GM04504 (cell line): ENCODE results near the gene B9D2.
A peak's percentile ranks its signal among the peaks of the same experiment; 100 is the strongest.

Experiments used
- DNase-seq: peaks from one replicate; pipeline ENCODE4 v3.0.0-alpha.2; 2012; ENCODE audit warnings: low read depth

The B9D2 gene

DNA sequence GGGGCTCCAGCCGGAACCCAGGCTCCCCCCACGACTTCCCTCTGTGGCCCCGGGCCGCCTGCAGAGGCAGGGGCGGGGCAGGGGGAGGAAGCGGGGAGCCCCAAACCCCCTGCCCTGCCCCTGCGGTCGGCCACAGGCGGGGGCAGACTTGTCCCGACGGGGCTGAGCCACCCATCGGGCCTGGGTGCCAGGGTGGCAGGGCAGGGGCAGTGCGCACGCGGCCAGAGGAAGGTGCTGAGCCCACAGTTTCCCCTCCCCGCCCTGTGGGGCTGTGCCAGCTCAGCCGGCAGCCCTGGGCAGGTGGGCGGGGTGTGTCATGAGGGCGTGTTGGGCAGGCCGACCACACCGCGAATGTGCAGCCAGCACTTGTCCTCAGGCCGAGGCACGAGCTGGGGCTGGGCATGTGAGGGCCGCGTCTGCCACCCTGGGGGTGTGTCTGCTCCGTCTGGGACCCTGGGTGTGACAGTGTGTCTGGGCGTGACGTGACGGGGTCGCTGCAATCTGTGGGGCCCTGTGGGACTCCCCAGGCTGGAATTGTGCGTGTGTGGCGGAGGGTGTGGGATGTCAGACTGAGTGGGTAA lies 36.3 kb downstream of the B9D2 start:
- no peak for DNase-seq

DNA sequence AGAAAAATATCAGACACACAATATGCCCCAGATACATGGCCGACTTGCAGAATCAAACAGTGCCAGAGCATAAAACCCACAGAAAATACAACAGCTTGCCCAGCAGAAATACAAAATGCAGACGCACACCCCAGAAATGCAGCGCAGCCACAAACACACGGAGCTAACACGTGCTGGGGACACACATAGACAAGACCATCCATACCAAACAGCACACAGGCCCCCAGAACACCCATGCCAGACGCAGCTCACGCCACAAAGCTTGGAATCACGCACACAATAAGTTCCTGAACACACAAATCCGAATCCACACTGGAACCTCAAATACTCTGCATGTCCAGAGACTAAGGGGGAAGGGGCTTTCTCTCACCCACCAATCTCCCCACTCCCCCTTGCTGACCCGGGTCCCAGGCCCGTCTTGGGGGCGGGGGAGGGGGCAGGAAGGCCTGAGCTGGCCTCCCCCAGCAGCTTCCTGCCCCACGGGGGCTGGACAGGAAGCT lies 36.8 kb downstream of the B9D2 start:
- DNase-seq = no peak

DNA sequence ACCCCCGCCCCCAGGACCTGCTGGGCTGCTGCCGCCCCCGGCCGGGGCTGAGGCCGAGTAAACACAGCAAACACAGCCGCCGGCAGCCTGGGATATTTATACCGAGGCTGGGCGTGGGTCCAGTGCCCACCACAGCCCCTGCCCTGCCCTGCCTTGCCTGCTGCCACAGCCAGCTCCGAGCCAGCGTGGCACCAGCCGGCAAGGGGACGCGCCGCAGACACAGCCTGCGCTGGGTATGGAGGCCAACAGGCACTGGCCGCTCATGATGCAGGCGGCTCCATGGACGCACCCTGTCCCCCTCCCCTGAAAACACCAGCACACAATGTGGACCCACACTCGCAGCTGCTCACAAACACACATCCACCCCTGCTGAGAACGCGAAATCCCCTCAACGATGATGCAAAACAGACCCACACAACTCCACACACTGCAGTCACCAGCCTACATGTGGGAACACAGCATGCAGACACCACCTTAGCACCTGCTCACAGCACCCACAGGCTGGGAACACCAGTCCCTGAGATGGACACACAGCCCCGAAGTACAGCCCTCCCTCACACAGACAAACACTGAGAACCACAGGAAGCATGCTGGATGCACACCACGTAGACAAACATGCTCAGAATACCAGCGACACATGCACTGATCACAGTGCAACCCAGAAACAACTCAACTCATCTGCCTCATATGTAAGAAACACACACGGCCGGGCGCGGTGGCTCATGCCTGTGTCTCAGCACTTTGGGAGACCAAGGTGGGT lies 37.8 kb downstream of the B9D2 start:
- no peak for DNase-seq

DNA sequence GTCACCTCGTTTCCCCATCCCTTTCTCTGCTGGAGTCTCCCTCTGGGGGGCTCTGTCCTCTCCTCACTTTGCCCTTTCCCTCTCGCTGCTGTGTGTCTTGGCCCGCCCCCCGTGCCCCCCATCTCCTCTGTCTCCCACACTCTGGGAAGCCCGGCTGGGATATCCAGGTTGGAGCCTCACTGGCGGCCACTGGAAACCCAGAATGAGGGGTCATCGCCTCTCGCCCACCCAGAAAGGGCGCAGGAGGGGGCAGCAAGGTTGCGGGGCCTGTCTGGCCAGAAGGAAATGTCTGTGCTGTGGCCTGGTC lies 38.4 kb downstream of the B9D2 start:
- no peak for DNase-seq

DNA sequence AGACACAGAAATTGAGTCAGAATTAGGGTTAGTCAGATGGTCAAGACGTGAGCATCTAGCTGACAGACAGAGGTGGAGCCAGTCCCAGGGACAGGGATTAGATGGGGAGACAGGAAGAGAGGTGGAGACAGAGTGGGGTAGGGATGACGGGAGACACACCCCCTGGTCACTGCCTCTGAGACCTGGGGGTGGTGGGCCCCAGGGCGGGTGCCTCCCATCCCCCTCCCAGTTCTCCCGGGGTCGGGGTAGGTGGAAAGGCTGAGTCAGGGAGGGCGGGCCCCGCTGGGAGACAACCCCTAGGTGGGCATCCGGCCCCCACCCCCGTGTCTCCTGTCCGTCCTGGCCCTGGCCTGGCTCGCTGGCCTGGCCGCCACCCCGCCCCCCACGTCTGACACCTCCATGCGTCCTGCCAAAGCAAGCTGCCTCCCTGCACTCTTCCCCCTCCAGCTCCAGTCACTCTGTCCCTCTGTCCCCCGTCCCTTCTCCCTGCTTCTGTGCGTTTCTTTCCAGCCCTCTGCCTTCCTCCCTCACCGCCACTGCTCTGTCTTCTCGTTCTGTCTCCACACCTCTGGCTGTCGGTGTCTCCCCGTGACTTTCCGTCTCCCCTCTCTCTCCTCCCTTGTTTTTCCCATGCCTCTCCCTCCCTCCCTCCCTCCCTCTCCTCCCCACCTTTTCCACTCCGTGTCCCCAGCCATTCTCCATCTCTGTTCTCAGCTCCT lies 38.9 kb downstream of the B9D2 start:
- peak; percentile 70 for DNase-seq

DNA sequence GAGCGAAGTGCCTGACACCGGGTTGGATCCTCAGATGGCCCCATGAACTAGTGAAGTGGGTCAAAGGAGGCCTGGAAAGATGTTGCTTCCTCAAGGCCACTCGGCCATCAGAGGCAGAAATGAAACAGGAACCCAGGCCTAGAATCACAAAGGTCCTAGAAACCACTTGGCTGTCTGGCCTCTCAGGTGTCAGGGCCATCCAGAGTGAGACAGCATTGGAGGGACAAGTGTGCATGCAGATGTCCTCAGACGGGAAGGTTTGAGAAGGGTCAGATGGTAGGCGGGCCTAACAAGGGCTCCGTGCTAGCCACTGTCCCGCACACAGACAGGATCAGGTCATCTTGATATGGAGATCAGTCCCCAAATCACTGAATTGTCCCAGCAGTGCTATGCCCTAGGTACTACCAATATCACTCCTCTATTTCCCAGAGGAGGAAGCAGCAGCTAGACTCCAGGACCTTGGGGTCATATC lies 39.7 kb downstream of the B9D2 start:
- no peak for DNase-seq

DNA sequence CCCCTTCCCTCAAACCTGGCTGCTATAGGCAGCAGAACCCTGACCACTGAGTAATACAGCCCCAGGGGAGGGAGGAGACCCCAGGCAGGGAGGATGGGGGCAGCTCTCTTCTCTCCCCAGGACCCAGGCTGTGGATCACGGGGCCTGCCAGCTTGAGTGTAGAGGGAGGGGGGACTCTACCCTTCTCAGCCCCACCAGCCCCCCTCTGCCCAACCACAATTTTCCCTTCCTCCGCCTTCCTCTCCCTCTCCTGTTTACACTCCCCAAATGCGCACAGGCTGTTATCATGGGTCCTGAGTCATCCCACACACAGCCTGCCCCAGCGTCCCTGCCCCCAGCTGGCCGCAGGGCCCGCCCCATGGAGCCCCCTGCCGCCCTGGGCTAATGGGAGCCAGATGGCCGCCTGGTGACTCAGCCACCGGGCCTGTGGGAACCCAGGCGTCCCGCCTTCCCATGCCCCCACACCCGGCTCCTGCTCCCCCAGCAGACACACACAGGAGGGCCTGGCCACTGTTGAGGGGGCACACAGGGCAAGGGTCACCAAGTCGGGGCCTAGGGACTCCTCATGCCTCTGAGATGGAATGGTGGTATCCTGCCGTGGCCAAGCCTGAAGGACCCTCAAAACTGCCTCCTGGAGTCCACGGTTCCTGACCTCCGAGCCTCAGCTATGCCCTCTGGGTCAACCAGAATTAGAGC lies 40.4 kb downstream of the B9D2 start:
- DNase-seq = peak; percentile 96

DNA sequence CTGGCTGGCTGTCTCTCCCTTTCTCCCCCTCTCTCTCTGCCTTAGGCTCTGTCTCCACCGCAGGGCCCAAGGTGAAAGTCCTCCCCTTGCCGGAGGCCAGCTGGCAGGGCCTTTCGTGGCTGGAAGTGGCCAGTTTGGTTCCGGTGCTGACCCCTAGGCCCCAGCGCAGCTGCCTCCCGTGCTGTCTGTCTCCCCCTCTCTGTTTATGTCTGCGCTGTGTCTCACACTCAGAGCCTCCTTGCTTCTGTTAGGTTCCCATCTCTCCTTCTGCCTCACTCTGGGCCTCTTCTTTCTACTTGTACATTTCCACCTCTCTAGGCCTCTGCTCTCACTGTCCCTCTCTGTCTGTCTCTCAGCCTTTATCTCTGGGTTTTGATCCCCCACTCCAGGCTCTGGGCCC lies 40.9 kb downstream of the B9D2 start:
- DNase-seq = no peak

DNA sequence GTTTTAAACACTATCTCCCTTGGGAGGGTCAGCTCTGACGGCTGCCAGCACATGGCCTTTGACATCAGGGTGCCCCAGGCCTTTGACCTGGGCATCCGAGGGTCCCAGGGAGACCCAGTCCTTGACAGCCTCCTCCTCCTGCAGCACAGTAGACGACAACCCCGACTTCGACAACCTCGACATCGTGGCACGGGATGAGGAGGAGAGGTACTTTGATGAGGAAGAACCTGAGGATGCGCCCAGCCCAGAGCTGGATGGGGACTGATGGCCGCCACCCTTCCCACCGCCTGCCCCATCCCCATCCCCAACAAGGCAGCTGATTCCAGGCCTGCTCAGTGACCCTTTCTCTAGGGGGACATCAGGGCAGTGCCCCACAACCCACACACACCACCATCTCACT lies 41.5 kb downstream of the B9D2 start:
- DNase-seq = no peak

DNA sequence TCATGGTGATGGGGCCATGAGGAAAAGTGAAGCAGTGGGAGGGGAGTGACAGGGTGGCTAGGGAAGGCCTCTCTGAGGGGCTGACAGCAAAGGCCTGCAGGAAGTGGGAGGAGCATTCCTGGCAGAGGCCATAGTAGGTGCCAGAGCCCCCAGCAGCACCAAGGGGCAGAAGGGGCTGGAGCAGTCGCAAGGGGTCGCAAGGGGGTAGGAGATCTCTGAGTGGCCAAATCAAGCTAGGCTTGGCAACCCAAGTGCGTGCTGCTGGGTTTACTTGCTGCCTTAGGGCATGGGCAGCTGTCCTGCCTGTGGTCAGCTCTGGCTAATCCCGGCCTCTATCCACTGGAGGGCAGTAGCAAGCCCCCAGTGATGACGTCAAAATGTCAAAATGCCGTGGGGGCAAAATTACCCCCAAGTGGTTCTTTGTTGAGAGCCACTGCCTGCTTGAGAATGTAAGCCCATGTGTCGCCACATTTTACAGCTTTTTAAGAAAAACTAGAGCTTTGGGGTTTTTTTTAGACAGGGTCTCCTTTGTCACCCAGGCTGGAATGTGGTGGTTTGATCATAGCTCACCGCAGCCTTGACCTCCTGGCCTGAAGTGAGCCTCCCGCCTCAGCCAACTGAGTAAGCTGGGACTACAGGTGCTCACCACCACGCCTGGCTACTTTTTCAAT lies 42.2 kb downstream of the B9D2 start:
- DNase-seq = no peak

DNA sequence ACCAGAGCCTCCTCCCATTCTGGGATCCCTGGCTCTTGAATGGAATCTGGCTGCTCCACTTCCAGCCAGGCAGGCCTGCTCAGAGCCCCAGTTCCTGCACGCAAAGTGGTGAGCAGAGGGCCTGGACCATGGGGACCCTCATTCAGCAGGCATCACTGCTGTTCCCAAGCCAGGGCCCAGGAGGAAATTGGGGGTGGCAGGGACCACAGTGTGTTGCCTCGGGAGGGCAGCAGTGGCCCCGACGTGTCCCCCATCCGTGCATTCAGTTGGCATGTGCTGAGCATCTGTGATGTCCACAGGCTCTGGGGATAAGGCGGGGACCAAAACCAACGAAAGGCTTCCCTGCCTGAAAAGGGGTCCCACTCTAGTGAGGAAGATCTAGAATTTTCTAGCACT lies 42.7 kb downstream of the B9D2 start:
- no peak for DNase-seq

DNA sequence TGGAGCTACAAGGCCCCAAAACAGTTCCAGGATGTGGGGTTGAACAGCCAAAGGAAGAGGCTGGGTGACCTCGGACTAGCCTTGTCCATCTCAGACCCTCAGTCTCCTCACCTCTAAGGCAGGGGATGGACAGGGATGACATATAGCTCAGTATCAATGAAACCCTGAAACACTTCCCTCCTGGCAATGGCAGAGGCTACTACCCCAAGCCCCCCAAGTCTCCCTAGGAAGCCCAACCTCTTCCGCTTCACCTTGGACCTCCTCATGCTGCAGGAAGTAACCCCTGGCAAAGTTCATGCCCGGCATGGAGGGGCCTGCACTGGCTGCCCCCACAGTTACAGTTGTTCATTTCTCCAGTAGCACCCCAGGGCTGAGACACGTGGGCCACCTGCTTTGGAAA lies 43.4 kb downstream of the B9D2 start:
- no peak for DNase-seq

DNA sequence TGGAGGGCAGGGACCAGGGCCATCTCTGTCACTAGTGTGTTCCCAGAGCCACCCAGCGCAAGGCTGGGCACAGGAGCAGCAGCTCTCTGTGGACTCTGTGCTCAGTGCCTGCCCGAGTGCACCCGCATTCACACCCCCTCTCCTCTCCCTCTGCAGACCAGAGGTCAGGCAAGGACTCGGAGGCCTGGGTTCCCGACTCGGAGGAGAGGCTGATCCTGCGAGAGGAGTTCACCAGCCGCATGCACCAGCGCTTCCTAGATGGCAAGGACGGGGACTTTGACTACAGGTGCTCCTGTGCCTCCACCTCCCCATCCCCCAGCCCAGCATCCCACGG lies 43.8 kb downstream of the B9D2 start:
- no peak for DNase-seq

DNA sequence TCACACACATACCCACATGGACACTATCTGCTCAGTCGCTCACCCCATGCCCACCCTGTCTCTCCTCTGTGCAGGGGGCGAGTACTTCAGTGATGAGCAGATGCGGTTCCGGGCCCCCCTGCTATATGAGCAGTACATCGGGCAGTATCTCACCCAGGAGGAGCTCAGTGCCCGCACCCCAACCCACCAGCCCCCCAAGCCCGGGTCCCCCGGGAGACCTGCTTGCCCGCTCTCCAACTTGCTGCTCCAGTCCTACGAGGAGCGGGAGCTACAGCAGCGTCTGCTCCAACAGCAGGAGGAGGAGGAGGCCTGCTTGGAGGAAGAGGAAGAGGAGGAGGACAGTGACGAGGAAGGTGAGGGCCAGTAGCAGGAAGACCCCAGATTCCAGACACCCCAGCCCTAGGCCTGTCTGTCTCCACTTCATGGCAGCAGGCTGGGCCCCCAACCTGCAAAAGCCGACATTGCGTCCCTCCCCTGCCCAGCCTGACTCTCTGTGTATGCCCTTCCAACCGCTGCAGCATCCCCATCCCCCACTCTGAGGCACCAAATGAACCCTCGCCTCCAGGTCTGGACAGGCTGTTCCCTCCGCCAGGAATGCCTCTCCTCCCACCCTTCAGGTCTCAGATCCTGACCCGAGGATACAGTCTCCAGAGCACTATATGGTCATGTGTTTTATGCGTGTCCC lies 44.3 kb downstream of the B9D2 start:
- DNase-seq = no peak

DNA sequence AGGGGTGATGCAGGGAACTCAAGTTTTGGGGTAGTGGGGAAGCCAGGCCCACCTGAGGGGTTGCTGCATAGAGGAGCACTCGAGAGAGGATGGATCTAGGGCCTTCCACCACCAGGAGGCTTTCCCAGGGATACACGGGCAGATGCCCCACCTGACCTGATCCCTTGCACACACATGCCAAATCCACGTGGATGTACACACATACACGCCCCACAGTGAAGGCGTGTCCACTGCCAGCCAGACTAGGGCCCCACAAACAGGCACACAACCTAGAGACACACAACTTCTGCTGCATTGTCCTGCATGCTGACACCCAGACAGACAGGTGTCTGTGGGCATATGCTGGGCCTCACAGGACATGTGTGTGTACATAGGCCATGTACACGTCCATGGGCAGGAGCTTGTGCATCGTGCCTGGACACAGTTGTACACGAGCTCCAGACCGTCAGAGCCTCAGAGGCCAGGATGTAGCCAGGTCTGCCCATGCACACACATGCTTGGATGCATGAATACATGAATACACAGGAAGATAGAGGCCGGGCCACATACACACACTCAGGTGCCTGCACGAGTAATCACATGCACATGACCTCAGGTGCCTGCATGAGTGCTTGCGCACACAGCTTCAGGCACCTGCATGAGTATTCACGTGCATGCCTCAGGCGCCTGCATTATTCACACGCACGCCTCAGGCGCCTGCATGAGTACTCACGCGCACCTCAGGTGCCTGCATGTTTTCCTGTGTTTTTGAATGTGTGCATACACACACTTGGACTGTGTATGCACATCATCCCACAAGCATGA lies 45.1 kb downstream of the B9D2 start:
- DNase-seq = no peak

DNA sequence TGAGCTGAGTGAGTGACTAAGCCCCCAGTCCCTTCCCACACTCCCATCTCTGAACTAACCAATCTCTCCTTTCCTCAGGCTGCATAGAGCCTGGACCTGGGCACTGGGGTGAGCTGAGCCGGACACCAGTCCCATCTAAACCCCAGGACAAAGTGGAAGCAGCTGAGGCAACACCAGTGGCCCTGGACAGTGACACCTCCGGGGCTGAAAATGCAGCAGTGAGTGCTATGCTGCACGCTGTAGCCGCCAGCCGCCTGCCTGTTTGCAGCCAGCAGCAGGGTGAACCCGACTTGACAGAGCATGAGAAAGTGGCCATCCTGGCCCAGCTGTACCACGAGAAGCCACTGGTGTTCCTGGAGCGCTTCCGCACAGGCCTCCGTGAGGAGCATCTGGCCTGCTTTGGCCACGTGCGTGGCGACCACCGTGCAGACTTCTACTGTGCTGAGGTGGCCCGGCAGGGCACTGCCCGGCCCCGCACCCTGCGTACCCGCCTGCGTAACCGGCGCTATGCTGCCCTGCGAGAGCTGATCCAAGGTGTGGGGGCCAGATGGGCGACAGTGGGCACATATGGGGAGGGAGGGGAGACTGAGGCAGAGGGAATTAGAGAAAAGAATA lies 47.5 kb downstream of the B9D2 start:
- DNase-seq = no peak

DNA sequence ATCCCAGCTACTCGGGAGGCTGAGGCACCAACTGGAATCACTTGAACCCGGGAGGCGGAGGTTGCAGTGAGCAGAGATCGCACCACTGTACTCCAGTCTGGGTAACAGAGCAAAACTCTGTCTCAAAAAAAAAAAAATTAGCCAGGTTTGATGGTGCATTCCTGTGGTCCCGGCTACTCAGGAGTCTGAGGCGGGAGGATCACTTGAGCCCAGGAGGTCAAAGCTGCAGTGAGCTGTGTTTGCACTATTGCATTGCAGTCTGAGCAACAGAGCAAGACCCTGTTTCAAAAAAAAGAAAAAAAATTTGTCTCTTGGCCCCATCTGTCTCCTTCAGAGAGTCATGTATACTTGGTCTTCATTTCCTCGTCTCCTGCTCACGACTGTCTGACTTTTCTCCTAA lies 52.3 kb downstream of the B9D2 start:
- DNase-seq = no peak

DNA sequence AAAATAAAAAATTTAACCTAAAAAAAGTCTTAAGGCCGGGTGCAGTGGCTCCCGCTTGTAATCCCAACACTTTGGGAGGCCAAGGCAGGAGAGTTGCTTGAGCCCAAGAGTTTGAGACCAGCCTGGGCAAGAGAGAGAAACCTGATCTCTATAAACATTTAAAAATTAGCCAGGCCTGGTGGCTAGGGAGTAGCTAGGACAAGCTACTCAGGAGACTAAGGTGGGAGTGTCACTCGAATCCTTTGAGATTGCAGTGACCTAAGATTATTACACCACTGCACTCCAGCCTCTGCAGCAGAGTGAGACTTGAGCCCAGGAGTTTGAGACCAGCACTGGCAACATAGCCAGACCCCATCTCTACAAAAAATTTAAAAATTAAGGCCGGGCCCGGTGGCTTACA lies 52.9 kb downstream of the B9D2 start:
- DNase-seq = no peak

DNA sequence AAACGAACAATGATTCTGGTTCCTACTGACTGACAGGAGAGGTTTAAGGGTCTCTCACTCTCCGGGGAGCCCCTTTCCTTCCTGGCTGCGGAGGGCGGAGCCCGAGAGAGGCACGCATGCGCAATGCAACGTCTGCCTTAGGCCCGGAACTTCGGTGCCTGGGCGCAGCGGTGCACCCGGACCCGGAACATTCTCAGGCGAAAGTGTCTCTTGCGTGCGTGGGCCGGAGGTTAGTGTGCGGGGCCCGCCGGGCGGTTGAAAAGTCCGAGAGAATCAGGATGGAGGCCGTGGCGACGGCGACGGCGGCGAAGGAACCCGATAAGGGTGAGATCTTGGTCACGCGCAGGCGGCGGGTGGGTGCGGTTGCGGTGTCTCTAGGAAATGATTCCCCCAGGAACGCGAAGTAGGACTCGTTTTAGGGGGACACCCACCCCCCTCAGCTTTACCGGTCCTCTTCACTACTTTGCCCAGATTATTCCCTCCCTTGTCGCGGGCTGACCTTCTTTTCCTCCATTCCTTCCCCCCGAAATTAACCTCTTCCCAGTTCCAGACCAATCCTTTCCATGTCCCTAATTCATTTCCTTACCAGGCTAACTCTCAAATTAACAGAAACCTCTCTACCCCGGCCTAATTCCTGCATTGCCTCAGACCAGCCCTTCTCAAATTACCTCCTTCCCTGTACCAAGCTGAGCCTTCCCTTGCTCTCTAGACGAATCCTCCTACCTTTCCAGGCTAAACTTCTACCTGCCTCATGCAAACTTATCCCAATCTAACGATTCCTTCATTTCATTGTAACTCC lies 53.7 kb downstream of the B9D2 start, which contains the start of gene CCDC97:
Gene CCDC97 (plus strand): TSS at position 140 of the 799 bp plus-strand sequence. CDS start 139 bp downstream, at position 279.
- DNase-seq = peak; percentile 71
